ENCODE data around the gene TANK.

The TANK gene

DNA sequence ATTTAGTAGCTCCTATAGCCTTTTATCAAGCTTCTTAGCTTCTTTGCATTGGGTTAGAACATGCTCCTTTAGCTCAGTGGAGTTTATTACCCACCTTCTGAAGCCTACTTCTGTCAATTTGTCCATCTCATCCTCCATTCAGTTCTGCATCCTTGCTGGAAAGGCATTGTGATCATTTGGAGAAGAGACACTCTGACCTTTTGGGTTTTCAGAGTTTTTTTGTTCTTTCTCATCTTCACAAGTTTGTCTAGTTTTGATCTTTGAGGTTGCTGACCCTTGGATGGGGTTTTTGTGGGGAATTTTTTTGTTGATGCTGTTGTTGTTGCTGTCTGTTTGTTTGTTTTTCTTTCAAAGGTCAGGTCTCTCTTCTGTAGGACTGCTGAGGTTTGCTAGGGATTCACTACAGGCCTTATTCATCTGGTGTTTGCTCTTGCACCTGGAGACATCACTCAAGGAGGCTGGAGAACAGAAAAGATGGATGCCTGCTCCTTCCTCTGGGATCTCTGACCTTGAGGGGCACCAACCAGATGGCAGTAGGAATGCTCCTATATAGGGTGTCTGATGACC lies 13.9 kb upstream of the TANK start:
- Histone ChIP-seq H3K9me3 (ENCODE audit: insufficient read depth, low read depth, low read length) (peaks cover 25% of the 10 kb centered on the region; the same call in 1 of the 2 replicates), H3K9me2 (replicated peaks; ENCODE audit: low read depth, low read length) (no peaks in the 10 kb centered on the region), H2AFZ (ENCODE audit: low read length) (no peak overlapping the region), H3F3A (ENCODE audit: low read depth) (no peaks in the 10 kb centered on the region), H4K20me1 (ENCODE audit: insufficient read depth, low read length, poor library complexity, severe bottlenecking) (no peaks in the 10 kb centered on the region), H3K27me3 (ENCODE audit: insufficient read depth, low read length, poor library complexity, severe bottlenecking) (no peaks in the 10 kb centered on the region), H3K4me3 (ENCODE audit: low read length, poor library complexity, severe bottlenecking) (no peak overlapping the region), H3K4me1 (ENCODE audit: insufficient read depth, low read length, poor library complexity, severe bottlenecking) (no peaks in the 10 kb centered on the region), H3K4me2 (ENCODE audit: low read depth, low read length, poor library complexity, severe bottlenecking) (no peak overlapping the region), H3K9ac (ENCODE audit: low read depth, low read length, poor library complexity, severe bottlenecking) (no peak overlapping the region), H3K36me3 (ENCODE audit: insufficient read depth, low read length) (no peaks in the 10 kb centered on the region), H3K79me2 (ENCODE audit: insufficient read depth, low read length) (no peaks in the 10 kb centered on the region)
- TF ChIP-seq, protein P1, sequence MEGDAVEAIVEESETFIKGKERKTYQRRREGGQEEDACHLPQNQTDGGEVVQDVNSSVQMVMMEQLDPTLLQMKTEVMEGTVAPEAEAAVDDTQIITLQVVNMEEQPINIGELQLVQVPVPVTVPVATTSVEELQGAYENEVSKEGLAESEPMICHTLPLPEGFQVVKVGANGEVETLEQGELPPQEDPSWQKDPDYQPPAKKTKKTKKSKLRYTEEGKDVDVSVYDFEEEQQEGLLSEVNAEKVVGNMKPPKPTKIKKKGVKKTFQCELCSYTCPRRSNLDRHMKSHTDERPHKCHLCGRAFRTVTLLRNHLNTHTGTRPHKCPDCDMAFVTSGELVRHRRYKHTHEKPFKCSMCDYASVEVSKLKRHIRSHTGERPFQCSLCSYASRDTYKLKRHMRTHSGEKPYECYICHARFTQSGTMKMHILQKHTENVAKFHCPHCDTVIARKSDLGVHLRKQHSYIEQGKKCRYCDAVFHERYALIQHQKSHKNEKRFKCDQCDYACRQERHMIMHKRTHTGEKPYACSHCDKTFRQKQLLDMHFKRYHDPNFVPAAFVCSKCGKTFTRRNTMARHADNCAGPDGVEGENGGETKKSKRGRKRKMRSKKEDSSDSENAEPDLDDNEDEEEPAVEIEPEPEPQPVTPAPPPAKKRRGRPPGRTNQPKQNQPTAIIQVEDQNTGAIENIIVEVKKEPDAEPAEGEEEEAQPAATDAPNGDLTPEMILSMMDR (conservative IDR thresholded peaks at IDR 0.05; ENCODE audit: low read length), result no peak
- no peak for TF ChIP-seq EZH2phosphoT487 (IDR thresholded peaks at IDR 0.05; ENCODE audit: borderline replicate concordance)

DNA sequence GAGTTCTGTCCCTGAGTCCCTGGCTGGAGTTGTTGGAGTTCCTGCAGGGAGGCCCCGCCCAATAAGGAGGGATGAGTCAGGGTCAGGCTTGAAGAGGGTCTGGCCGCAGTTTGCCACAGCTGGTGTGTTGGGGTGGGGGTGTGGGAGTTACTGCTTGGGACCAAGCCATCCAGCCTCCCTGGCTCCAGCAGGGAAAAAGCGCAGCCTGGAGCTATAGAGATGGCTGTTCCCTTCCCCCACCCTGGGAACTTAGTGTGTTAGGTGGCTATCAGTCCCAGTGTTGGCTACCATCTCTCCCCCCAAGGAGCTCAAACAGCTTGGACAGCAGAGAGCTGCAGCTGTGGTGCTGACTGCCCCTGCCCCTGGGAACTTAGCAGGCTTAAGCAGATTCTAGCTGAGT lies 13.2 kb upstream of the TANK start:
- TF ChIP-seq, protein P1 (conservative IDR thresholded peaks at IDR 0.05; ENCODE audit: low read length), result no peak
- no peak for TF ChIP-seq EZH2phosphoT487 (IDR thresholded peaks at IDR 0.05; ENCODE audit: borderline replicate concordance)
- Histone ChIP-seq H3K36me3 (ENCODE audit: insufficient read depth, low read length) (no peaks in the 10 kb centered on the region), H3K4me3 (ENCODE audit: low read length, poor library complexity, severe bottlenecking) (no peak overlapping the region), H3K9me3 (ENCODE audit: insufficient read depth, low read depth, low read length) (peaks cover 30% of the 10 kb centered on the region; the same call in 1 of the 2 replicates), H3K4me2 (ENCODE audit: low read depth, low read length, poor library complexity, severe bottlenecking) (no peak overlapping the region), H3K9me2 (replicated peaks; ENCODE audit: low read depth, low read length) (no peaks in the 10 kb centered on the region), H3K79me2 (ENCODE audit: insufficient read depth, low read length) (no peaks in the 10 kb centered on the region), H2AFZ (ENCODE audit: low read length) (no peak overlapping the region), H3K9ac (ENCODE audit: low read depth, low read length, poor library complexity, severe bottlenecking) (no peak overlapping the region), H3K4me1 (ENCODE audit: insufficient read depth, low read length, poor library complexity, severe bottlenecking) (no peaks in the 10 kb centered on the region), H3F3A (ENCODE audit: low read depth) (no peaks in the 10 kb centered on the region), H4K20me1 (ENCODE audit: insufficient read depth, low read length, poor library complexity, severe bottlenecking) (no peaks in the 10 kb centered on the region), H3K27me3 (ENCODE audit: insufficient read depth, low read length, poor library complexity, severe bottlenecking) (no peaks in the 10 kb centered on the region)

DNA sequence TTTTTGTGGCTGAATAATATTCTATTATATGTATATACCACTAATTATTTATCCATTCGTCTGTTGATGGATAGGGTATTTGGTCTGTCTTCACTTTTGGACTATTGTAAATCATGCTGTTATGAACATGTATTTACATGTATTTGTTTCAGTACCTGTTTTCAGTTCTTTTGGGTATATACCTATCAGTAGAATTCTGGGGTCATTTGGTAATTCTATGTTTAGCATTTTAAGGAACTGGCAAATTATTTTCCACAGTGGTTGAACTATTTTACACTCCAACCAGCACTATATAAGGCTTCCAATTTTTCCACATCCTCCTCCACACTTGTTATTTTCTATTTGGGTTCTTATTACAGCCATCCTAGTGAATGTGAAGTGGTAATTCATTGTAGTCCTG lies 12.4 kb upstream of the TANK start:
- Histone ChIP-seq H3K4me1 (ENCODE audit: insufficient read depth, low read length, poor library complexity, severe bottlenecking) (no peaks in the 10 kb centered on the region), H3K27me3 (ENCODE audit: insufficient read depth, low read length, poor library complexity, severe bottlenecking) (no peaks in the 10 kb centered on the region), H3K9me3 (ENCODE audit: insufficient read depth, low read depth, low read length) (peaks cover 38% of the 10 kb centered on the region; the same call in 1 of the 2 replicates), H3K36me3 (ENCODE audit: insufficient read depth, low read length) (no peaks in the 10 kb centered on the region), H4K20me1 (ENCODE audit: insufficient read depth, low read length, poor library complexity, severe bottlenecking) (no peaks in the 10 kb centered on the region), H3K4me2 (ENCODE audit: low read depth, low read length, poor library complexity, severe bottlenecking) (no peak overlapping the region), H3F3A (ENCODE audit: low read depth) (no peaks in the 10 kb centered on the region), H3K9me2 (replicated peaks; ENCODE audit: low read depth, low read length) (no peaks in the 10 kb centered on the region), H3K4me3 (ENCODE audit: low read length, poor library complexity, severe bottlenecking) (no peak overlapping the region), H2AFZ (ENCODE audit: low read length) (no peak overlapping the region), H3K9ac (ENCODE audit: low read depth, low read length, poor library complexity, severe bottlenecking) (no peak overlapping the region), H3K79me2 (ENCODE audit: insufficient read depth, low read length) (no peaks in the 10 kb centered on the region)
- TF ChIP-seq EZH2phosphoT487 (IDR thresholded peaks at IDR 0.05; ENCODE audit: borderline replicate concordance), result no peak
- TF ChIP-seq, protein P1 (conservative IDR thresholded peaks at IDR 0.05; ENCODE audit: low read length), result no peak
